Activated effector memory CD4-positive, alpha-beta T cell treated with Interleukin-2 at 50 U/mL for 16 hours (primary cell): Measurements from ENCODE around the gene MAP4.
"Not testable (repeated sequence)": the region's sequence is repeated elsewhere in the genome, so short reads cannot be mapped to it uniquely, and the experiment has no call there.

Experiments
- DNase-seq: peaks from one replicate; pipeline ENCODE4 v3.0.0-alpha.2; 2020

Gene MAP4, protein sequence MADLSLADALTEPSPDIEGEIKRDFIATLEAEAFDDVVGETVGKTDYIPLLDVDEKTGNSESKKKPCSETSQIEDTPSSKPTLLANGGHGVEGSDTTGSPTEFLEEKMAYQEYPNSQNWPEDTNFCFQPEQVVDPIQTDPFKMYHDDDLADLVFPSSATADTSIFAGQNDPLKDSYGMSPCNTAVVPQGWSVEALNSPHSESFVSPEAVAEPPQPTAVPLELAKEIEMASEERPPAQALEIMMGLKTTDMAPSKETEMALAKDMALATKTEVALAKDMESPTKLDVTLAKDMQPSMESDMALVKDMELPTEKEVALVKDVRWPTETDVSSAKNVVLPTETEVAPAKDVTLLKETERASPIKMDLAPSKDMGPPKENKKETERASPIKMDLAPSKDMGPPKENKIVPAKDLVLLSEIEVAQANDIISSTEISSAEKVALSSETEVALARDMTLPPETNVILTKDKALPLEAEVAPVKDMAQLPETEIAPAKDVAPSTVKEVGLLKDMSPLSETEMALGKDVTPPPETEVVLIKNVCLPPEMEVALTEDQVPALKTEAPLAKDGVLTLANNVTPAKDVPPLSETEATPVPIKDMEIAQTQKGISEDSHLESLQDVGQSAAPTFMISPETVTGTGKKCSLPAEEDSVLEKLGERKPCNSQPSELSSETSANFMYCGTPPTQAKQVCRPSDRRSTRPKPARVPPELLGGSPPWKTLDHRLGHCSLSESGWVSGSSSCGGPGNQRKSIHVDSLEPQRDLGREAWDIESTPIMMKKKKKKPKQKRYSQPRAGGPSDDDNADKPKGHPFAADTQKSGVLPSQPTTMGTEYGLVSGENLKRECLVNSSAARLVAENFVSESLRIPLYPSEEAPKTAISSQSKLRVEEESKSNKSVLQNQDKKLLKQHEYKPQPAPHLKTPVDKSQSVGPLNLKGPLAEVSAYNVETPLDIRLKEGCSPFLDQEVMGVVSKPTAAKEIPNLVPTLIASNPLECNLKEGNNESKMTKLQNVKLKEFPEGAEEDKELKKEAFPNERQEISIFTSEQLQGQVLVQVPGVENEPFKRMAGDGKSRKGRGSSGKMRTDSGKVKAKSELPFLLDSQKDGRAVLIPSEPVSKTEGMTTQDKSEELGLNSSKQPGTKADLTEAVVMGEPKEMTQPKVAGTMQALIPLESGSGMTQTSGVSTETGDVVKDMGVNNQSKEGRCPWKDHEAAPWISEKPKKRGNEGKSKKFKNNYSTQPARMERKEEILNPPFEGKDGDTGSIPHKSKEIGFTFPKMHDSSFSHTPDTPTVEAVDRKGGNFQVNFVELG (N-terminal part only)

DNA sequence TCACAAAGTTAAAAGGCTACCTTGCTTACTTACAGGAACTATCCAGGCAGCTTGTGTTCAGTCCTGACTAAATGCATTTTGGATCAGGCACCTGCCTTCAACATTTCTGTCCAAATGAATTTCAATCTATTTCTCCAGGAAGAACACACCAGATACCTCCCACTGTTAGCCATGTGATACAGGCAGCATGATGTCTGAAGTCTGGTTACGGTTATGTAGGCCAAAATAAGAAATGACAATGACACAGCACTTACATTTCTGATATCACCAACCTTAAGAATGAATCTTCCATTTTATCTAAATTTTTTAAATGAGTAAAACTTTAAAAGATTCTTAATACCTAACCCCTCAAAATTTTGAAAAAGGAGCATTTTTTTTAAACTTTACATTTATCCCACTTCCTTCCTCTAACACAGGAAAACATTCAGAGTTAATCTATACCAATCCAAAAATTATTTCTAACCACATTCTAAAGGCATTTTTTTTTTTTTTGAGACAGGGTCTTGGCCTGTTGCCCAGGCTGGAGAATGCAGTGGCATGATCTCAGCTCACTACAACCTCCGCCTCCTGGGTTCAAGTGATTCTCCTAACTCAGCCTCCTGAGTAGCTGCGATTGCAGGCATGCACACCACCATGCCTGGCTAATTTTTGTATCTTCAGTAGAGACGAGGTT lies at the start of gene MAP4:
Gene MAP4 (minus strand): TSS at position 116 of the 673 bp plus-strand sequence. CDS start 17,556 bp downstream, outside the sequence.
- DNase-seq, result no peak

DNA sequence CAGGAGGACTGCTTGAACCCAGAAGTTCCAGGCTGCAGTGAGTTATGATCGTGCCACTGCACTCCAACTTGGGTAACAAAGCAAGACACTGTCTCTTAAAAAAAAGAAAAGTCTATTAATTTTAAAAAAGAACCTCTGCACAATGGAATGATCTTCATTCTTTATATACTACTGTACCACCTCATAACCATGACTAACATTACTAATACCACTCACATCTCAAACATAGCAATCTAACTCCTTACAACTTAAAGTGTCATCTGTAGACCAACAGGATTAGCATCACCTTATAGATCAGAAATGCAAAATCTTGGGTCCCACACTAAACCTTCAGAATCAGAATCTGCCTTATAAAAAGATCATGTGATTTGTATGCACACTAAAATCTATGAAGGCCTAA lies 48.8 kb upstream of the MAP4 start:
- DNase-seq, result no peak

DNA sequence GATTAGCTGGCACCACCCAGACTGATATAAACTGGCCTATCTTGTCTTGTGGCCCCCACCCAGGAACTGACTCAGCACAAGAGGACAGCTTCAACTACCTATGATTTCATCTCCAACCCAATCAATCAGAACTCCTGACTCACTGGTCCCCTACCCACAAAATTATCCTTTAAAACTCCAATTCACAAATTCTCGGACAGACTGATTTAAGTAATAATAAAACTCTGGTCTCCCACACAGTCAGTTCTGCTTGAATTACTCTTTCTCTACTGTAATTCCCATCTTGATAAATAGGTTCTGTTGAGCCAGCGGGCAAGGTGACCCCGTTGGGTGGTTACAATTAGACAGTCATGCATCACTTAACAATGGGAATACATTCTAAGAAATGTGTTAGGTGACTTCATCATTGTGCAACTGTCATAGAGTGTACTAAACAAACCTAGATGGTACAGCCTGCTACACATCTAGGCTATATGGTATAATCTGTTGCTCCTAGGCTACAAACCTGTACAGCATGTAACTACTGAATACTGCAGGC lies 48.1 kb upstream of the MAP4 start:
- DNase-seq, result no peak

DNA sequence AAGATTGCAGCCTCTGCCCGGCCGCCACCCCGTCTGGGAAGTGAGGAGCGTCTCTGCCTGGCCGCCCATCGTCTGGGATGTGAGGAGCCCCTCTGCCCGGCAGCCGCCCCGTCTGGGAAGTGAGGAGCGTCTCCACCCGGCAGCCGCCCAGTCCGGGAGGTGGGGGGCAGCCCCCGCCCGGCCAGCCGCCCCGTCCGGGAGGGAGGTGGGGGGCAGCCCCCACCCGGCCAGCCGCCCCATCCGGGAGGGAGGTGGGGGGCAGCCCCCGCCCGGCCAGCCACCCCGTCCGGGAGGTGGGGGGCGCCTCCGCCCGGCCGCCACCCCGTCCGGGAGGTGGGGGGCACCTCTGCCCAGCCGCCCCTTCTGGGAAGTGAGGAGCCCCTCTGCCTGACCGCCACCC lies 45.4 kb upstream of the MAP4 start:
- DNase-seq, result not testable (repeated sequence)

DNA sequence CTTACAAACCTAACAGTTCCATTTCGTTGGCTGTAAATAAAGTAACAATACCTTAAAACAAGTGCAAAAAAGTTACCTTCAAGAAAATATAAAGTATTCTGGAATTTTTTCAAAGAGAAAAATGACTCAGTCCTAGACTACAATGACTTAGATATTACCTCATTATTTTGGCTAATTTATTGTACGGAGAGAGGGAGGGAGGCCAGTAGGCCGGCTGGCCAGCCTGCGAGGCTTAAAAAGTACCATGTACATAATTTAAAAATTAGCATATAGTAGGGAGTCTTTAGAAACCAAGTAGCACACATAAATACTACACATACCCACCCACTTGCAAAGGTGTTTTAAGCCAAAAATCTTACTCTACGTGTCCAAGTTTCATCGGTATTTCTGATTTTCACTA lies 41.9 kb upstream of the MAP4 start:
- DNase-seq, result no peak

DNA sequence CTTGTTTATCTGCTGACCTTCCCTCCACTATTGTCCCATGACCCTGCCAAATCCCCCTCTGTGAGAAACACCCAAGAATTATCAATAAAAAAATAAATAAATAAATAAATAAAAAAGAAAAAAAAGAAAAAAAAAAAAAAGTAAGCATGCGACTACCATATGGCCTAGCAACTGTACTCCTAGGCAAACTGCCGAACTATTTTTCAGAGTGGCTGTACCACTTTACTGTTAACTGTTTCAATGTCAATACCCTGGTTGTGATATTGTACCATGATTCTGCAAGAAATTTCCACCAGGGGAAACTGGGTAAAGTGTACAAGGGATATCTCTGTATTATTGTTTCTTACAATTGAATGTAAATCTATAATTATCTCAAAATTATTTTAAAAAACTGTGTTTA lies 41.3 kb upstream of the MAP4 start:
- DNase-seq, result no peak

DNA sequence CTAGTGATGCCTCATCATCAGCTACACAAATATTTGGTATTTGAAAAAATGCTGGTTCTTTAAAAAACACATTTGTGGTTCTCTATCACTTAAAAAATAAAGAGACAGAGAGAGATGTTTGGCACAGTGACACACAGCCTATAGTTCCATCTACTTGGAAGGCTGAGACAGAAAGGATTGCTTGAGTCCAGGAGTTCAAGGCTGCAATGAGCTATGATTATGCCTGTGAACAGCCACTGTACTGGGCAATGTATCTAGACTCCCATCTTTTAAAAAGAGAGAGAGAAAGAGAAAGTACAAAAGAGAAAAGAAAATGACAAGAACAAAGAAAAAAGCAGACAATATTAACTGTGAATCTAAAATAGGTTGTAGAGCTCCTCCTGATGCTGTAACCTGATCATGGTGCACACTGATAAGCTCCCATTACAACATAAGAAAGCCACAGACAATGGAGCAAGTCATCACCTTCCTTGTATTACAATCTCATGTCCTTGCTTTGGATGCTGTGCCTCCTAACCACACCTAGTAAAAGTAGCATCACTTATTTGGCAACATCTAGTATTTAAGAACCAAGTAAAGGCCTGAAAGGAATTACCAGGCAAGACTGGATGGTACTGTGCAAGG lies 31.7 kb upstream of the MAP4 start:
- DNase-seq, result no peak

DNA sequence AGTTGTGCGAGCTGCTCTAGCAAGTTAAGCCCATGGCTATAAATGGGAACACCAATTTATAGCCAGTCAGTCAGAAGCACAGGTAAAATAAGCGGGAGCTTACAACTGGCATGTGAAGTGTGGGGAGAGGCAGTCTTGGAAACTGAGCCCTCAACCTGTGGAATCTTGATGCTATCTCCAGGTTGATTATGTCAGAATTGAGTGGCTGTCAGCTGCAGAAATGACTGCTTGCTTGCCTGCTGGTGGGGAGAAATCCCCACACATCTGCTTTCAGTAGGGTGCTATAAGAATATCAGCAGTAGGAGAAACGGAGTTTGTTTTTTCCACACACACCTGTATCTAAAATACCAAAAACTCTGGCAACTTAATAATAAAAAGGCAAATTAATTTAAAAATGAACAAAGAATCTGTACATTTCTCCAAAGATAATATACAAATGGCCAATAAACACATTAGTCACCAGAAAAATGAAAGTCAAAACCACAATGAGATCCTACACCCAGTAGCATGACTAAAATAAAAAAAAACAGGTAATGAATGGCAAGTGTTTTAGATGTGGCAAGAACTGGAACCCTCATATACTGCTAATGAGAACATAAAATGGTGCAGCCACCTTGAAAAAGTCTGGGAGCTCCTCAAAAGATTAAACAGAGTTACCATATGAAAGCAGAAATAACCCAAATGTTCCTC lies 26.0 kb upstream of the MAP4 start:
- no peak for DNase-seq

DNA sequence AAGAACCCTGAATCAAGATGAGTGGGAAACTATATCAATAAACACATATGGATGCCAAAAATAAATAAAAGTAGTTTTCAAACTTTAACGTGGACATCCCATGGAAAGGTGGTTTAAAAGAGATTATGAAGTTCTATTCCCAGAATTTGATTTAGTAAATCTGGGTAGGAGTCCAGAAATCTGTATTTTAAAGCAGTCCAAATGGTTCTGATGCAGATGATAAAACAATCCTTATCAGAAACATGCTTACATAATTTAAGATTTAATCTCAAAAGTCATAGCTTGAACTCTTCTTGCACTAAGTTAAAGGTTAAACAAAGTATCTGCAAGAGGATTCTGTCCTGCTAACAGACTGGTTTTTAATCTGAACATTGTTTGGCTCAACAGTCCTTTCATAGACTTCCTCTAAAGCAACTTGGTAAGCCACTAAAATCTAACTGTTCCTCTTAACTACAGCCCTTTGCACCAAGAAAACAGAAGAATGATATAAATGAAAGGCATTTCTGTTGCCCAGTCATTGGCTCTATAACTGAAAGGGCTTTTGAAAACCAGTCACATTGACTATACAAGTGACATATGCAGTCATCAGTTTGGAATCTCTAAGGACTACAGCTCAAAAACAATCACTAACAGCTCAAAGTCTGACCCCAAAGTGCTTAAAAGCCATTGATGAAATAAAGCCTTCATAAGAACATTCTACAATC lies 23.4 kb upstream of the MAP4 start:
- no peak for DNase-seq

DNA sequence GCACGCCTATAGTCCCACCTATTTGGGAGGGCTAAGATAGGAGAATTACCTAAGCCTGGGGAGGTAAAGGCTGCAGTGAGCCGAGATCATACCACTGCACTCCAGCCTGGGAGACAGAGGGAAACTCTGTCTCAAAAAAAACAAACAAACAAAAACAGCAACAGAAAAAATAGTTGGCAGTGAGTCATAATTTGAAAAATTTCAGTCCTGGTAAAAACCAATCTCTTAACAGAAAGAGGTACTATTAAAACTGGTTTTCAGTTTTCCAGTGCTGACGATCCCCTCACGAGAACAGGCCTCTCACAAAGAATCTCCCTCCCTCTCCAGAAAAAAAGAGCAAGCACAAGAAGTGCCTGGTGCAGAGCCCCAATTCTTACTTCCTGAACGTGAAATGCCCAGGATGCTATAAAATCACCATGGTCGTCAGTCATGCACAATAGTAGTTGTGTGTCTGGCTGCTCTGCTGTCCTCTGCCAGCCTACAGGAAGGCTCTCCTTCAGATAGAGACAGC lies 22.8 kb upstream of the MAP4 start:
- DNase-seq, result no peak

DNA sequence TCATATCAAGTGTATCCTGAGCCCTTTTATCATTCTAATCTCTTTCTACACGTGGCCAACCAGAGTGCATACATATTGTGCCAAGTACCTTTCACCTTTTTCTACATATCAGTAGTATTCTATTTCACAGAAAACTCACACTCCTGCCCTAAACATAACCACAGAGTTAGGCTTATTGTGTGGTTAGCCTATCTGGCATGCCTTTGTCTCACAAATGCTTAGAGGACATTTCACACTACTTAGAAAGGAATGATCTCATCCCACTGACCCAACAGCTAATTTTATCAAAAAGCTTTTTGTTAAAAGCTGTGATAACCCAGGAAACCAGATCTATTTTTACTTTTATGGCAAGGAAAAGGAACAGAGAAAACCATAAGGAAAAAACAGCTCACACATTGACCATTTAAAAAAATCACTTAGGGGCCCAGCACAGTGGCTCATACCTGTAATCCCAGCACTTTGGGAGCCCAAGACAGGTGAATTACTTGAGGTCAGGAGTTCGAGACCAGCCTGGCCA lies 17.8 kb upstream of the MAP4 start:
- DNase-seq, result no peak

DNA sequence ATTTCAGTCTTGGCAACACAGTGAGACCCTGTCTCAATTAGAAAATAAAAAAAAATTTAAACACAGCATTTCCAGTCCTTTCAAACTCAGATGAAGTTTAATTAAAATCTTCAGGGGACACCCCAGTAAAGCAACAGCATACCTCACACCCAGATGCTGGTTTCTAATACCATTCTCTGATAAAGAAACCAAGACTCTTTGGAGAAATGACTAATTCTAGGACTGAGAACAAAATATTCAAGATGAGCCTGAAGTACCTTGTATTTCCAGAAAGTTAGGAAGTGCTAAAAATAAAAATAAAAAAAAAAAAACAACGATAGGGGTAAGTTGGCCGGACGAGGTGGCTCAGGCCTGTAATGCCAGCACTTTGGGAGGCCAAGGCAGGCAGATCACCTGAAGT lies 14.0 kb upstream of the MAP4 start:
- DNase-seq, result no peak

DNA sequence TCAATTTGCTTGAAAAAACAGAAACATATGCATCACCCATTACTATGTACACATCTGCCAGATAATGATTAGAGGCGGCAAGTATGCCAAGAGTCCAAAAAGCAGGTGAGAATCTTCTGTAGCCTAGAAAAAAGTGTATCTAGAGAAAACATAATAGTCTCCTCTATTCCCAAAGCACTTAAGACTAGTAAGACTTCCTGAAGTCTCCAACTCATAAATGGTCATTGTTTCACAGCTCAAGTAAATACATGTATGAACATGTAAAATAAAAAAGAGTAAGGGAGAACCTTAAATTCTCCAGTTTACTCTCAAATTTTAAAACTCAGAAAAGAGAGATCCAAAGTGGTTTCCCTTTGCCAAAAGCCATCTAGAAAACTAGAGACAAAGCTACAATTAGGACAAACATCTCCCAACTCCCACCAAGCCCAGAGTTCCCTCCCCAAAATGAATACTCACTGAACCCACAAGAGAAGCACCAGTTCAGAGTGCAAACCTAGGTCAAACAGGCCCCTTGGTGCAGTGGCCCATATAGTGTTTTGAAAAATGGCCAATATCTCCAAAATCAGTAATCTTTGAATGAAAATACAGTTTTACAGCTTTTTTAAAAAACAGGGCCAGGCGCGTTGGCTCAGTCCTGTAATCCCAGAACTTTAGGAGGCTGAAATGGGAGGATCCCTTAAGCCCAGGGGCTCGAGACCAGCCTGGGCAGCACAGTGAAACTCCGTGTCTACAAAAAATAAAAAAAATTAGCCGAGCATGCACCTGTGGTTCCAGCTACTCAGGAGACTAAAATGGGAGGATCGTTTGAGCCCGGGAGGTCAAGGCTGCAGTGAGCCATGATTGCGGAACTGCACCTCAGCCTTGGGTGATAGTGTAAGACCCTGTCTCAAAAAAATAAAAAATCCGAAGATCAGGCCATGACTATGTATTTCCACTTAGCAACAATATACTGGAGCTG lies 11.0 kb upstream of the MAP4 start:
- DNase-seq, result no peak

DNA sequence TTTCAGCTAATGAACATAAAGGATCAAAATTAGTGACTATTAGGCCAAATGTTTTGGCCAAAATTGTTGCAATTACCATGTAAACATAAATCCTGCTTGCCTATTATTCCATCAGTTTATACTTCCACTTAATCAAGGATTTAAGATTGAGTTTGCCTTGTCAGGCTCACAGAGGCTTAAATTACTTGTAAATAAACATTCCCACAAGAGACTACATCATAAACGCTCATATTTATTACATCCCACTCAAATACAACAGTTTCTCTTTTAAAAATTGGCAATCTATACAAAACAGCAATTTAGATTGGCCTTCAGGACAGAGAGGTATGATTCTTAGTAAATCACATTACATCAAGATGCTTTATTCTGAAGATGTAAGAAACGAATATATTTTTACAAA lies 9.9 kb upstream of the MAP4 start:
- no peak for DNase-seq

DNA sequence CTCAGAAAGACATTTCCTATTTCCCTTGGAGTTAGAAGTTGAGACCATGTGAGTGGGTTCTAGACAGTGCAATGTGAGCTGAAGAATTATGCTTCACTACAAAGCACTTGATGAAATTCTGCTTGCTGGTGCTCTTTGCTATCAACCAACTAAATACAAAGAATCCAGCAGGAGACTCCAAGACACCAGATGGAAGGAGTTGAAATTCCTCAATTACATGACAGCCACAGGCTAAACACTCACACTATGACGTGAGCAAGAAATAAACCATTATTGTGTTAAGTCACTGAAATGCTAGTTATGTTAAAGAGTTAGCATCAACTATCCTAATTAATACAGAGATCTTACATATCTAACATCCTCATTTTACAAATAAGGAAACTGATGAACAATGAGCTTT lies 8.2 kb upstream of the MAP4 start:
- DNase-seq, result no peak

DNA sequence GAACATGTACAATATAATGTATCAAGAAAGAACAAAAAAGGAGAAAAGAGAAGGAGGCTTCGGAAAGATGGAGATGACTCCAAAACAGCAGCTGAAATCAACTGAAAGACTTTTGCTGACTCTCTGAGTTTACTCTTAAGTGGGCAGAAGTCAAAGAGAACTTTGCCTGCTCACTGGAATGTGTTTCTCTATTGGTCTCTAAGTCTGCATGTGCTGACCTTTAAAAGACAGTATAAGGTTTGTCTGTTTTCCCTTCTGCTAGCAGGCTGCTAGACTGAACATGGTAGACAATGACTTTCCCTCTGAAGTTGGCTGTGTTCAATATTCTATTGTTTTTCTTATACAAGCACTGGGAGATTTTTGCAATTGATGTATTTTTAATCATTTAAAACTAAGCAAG lies 7.2 kb upstream of the MAP4 start:
- no peak for DNase-seq

DNA sequence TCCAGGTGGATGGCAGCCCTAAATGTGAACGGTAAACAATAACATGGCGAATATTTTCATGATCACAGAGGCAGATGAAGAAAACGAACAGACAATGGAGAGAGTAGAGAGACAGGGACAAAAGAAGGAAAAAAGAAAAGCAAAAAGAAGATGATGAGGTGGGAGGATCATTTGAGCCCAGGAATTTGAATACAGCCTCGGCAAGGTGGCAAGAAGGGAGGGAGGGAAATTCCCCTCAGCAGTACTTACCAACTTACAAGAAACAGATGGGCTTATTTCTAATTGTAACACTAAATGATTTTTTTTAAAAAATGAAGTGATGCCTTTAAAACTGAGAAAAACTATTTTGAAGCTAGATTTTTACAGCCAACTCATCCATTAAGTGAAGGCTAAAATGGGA lies 6.0 kb upstream of the MAP4 start:
- no peak for DNase-seq

DNA sequence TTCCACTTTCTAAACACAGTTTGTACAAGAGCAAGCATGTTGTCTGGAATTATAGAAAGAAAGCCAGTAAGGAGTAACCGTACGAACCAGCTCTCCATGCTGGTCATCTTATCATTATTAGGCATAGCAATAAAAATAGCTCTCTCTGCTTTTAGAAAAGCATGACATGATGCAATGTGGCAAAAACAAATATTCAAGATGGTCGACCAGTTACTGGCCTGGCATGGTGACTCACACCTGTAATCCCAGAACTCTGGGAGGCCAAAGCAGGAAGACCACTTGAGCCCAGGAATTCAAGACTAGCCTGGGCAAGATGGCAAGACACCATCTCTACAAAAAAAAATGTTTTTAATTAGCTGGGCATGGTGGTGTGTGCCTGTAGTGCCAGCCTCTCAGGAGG lies 2.6 kb upstream of the MAP4 start:
- DNase-seq, result no peak
